ENCODE measurements around the gene CRACR2B. TPM values are rescaled to one million over a fixed set of nuclear protein-coding genes. Genes with fewer than 3 reads are reported as not detected.
A peak's percentile ranks its signal among the peaks of the same experiment; 100 is the strongest.

The CRACR2B gene
- total and polyA plus RNA-seq, 2 of the 8 experiments (the other 6 are each of a cell fraction or from before 2014, with no cell fraction given) = 18.2 to 26.4 TPM

DNA sequence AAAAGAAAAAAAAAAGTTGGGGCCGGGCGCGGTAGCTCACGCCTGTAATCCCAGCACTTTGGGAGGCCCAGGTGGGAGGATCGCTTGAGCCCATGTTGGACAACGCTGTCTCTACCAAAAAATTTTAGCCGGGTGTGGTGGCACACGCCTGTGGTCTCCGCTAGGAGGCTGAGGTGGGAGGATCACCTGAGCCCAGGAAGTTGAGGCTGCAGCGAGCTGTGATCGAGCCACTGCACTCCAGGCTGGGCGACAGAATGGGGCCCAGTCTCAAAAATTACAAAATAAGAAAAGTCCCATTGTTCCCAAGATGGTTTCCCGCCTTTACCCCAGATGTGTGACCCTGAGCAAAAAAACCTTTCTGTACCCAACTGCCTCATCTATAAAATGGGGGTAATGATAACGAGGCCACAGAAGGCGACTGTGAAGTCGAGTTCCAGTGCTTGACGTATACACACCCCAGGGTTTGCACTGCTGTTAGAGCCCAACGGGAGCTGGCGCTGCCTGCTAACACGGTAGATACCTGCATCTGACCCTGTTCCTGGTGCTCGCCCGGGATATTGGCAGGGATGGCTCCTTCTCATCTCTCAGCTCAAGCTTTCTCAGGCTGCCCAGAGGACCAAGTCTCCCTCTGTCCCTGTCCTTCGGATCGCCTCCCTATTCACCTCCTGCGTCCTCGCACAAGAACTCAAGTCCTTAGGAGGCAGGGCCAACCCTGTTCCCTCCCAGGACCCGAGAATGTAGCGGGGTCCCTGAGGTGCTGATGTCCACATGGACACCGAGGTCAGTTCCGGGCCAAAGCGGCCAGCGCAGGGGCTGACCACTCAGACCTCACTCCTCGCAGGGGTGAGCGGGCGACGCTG, 19.1 kb upstream of the CRACR2B start:
- DNase-seq (ENCODE audit: low read depth in 1 of 2, low spot score in 2 of 2) (no peak), FAIRE-seq (no peak)
- Histone ChIP-seq H3K4ac (replicated peaks; ENCODE audit: insufficient read length, low read depth, low read length) (no peak overlapping the region), H3K23me2 (ENCODE audit: low read depth, low read length) (peaks cover 13% of the 10 kb centered on the region; the same call in 1 of the 2 replicates), H2BK120ac (replicated peaks; ENCODE audit: low read depth, low read length) (no peak overlapping the region), H2BK5ac (ENCODE audit: low read depth, low read length) (peak overlapping the region; percentile 100), H4K91ac (replicated peaks; ENCODE audit: insufficient read length, low read length) (peak overlapping the region; percentile 48), H2BK12ac (ENCODE audit: low read depth, low read length) (peak overlapping the region; percentile 31; the same call in 1 of the 2 replicates), H3K27me3 (replicated peaks in 1 of 4; ENCODE audit: control insufficient read depth in 3 of 4, extremely low read depth in 1 of 4, insufficient read depth in 3 of 4, low read length in 3 of 4) (no peaks in the 10 kb centered on the region; a peak in 1 of 7 replicates), H2BK20ac (ENCODE audit: low read length) (no peak overlapping the region), H3K56ac (replicated peaks; ENCODE audit: insufficient read length, low read depth, low read length) (peak overlapping the region; percentile 57), H3K79me2 (ENCODE audit: control insufficient read depth in 1 of 2, insufficient read depth in 2 of 2, low read length in 2 of 2) (peaks cover 7 to 32% of the 10 kb centered on the region in 2 experiments; a peak in 3 of 4 replicates), H3K9ac (replicated peaks in 1 of 4; ENCODE audit: extremely low read depth in 1 of 4, low read depth in 3 of 4, low read length in 3 of 4) (peak overlapping the region; percentile 73 to 99 (median 93)), H3K36me3 (ENCODE audit: control insufficient read depth in 2 of 4, insufficient read depth in 4 of 4, low read length in 3 of 4) (peaks cover 16 to 29% (median 26%) of the 10 kb centered on the region in 4 experiments), H4K20me1 (replicated peaks in 1 of 2; ENCODE audit: control insufficient read depth in 1 of 2, insufficient read depth in 2 of 2, low read length in 2 of 2) (peaks cover 10 to 24% of the 10 kb centered on the region in 2 experiments), H3K14ac (ENCODE audit: insufficient read length) (no peak overlapping the region), H3K27ac (ENCODE audit: low read depth, low read length) (peak overlapping the region; percentile 99), H2BK15ac (ENCODE audit: low read length) (no peak overlapping the region), H2AK5ac (ENCODE audit: low read depth, low read length) (no peak overlapping the region; the same call in 1 of the 2 replicates), H3K79me1 (ENCODE audit: low read depth, low read length) (peaks cover 2% of the 10 kb centered on the region; the same call in 1 of the 2 replicates), H4K8ac (ENCODE audit: extremely low read depth, insufficient read depth, low read length) (peak overlapping the region; percentile 100; the same call in 1 of the 2 replicates), H3K4me2 (ENCODE audit: insufficient read depth in 1 of 2, low read depth in 2 of 2, low read length in 2 of 2) (peak overlapping the region; percentile 91 to 92), H4K5ac (ENCODE audit: insufficient read length, low read depth, low read length) (peak overlapping the region; percentile 20), H3K18ac (ENCODE audit: extremely low read depth, low read length) (peak overlapping the region; percentile 33; the same call in 1 of the 2 replicates), H3K9me3 (ENCODE audit: insufficient read depth in 2 of 2, low read depth in 1 of 2, low read length in 1 of 2) (no peaks in the 10 kb centered on the region), H3K4me1 (replicated peaks in 1 of 4; ENCODE audit: control insufficient read depth in 3 of 4, insufficient read depth in 4 of 4, low read length in 3 of 4) (peaks cover 4 to 17% (median 7%) of the 10 kb centered on the region in 4 experiments; a peak in 6 of 7 replicates), H3K23ac (ENCODE audit: insufficient read length) (no peak overlapping the region), H3K4me3 (ENCODE audit: extremely low read depth in 1 of 4, insufficient read depth in 2 of 4, low read depth in 3 of 4, low read length in 4 of 4) (peak overlapping the region; percentile 66 to 100 (median 90)), H2AFZ (ENCODE audit: low read length) (no peak overlapping the region)
- ChIA-PET POLR2A (ENCODE audit: partially characterized antibody) (interaction anchor here (0.5 to 53.0 kb wide), 18 partner anchors 10 to 514 kb away, joined by 3 to 1917 read pairs (median 4); partner anchors contain the start of genes CD151, CEND1, CRACR2B and GATD1), CTCF (ENCODE audit: partially characterized antibody) (interaction anchor here (0.6 to 1.6 kb wide), 2 partner anchors 21 to 46 kb away, joined by 3 to 5 read pairs; no protein-coding TSS in a partner anchor)
- 42% methylated on average over 36 of the region's 36 CpGs; no CpG with 5 or more reads in 1 of the 2 experiments for WGBS, 2 experiments (ENCODE audit: extremely low coverage in 1 of 2, insufficient coverage in 1 of 2, insufficient read length in 1 of 2, insufficient replicate concordance in 2 of 2, low coverage in 1 of 2, low lambda C conversion rate in 2 of 2, missing lambda C conversion rate in 1 of 2)
- no peak for TF ChIP-seq KDM1A (IDR thresholded peaks at IDR 0.05; ENCODE audit: borderline replicate concordance, low read length)
- TF ChIP-seq RNF2 (IDR thresholded peaks at IDR 0.05; ENCODE audit: borderline replicate concordance, low read depth, low read length, missing control alignments, poor library complexity, severe bottlenecking) = no peak
- no peak for TF ChIP-seq CBX5 (IDR thresholded peaks at IDR 0.05; ENCODE audit: low read depth, low read length)
- no peak for TF ChIP-seq CTBP2 (IDR thresholded peaks at IDR 0.05; ENCODE audit: borderline replicate concordance, insufficient read depth, insufficient read length, low read length)
- TF ChIP-seq HDAC2 (IDR thresholded peaks at IDR 0.05; ENCODE audit: borderline replicate concordance in 1 of 2, low read depth in 2 of 2, low read length in 2 of 2) = peak in 1 of 2 experiments; percentile 52; a peak in 1 of 4 replicates
- TF ChIP-seq KDM4A (IDR thresholded peaks at IDR 0.05; ENCODE audit: low read depth, low read length, severe bottlenecking) = no peak
- peak; percentile 77 for TF ChIP-seq SAP30 (IDR thresholded peaks at IDR 0.05; ENCODE audit: insufficient read depth, insufficient replicate concordance, low read length)

All from H1 (cell line).